CD14-positive monocyte (primary cell): ENCODE measurements around the gene AIFM1. TPM values are rescaled to one million over a fixed set of nuclear protein-coding genes. Genes with fewer than 3 reads are reported as not detected.

Experiments
- DNase-seq, 3 donors: peaks; one replicate each; pipeline ENCODE4 v3.0.0-alpha.2; 2011 to 2022
- H2AFZ ChIP-seq: 2 replicates; pipeline ENCODE4 v1.6.0; 2012; ENCODE audit warnings: mild to moderate bottlenecking, low read depth, low read length, inconsistent platforms; ENCODE audit not compliant: insufficient read depth, poor library complexity, severe bottlenecking
- H3K27ac ChIP-seq, 2 donors: 1 replicate in 1 of 2; 2 replicates in 1 of 2; pipeline ENCODE4 v1.5.1; 2012 to 2013; ENCODE audit warnings: low read length in 2 of 2, control low read depth in 1 of 2, inconsistent platforms in 1 of 2, low read depth in 1 of 2, mild to moderate bottlenecking in 1 of 2
- H3K27me3 ChIP-seq, 2 donors: one replicate each; pipeline versions ENCODE4 v1.6.0 to v1.6.1; 2011 to 2013; ENCODE audit warnings: low read length in 2 of 2; ENCODE audit not compliant: control insufficient read depth in 2 of 2, insufficient read depth in 2 of 2
- H3K36me3 ChIP-seq, 2 donors: replicated peaks in 1 of 2; 1 replicate in 1 of 2; 2 replicates in 1 of 2; pipeline versions ENCODE4 v1.5.1 to v1.6.1; 2012 to 2013; ENCODE audit warnings: low read length in 2 of 2, control low read depth in 1 of 2, inconsistent platforms in 1 of 2, mild to moderate bottlenecking in 1 of 2; ENCODE audit not compliant: insufficient read depth in 2 of 2, control insufficient read depth in 1 of 2
- H3K4me1 ChIP-seq, 2 donors: 1 replicate in 1 of 2; 2 replicates in 1 of 2; pipeline versions ENCODE4 v1.5.1 to v1.6.1; 2012 to 2013; ENCODE audit warnings: low read length in 2 of 2, control low read depth in 1 of 2, inconsistent platforms in 1 of 2, mild to moderate bottlenecking in 1 of 2, moderate library complexity in 1 of 2; ENCODE audit not compliant: insufficient read depth in 2 of 2, control insufficient read depth in 1 of 2
- H3K4me2 ChIP-seq: replicated peaks from 2 replicates; pipeline ENCODE3; 2012; ENCODE audit warnings: low read length, moderate library complexity, mild to moderate bottlenecking; ENCODE audit not compliant: poor library complexity, severe bottlenecking; ENCODE audit errors: extremely low read depth
- H3K4me3 ChIP-seq, 3 experiments: fragments of 200-600 bp in 1 of 3; sonication (generic) in 1 of 3; replicated peaks in 1 of 3; 1 replicate in 2 of 3; 2 replicates in 1 of 3; pipeline ENCODE4 v1.5.1; 2011 to 2013; ENCODE audit warnings: low read length in 3 of 3, mild to moderate bottlenecking in 3 of 3, control low read depth in 2 of 3, low read depth in 2 of 3, inconsistent platforms in 1 of 3, moderate library complexity in 1 of 3
- H3K79me2 ChIP-seq: 2 replicates; pipeline ENCODE4 v1.6.0; 2012; ENCODE audit warnings: mild to moderate bottlenecking, control low read depth, inconsistent platforms, low read length, moderate library complexity; ENCODE audit not compliant: insufficient read depth
- H3K9ac ChIP-seq: 2 replicates; pipeline ENCODE4 v1.6.0; 2017; ENCODE audit warnings: low read length, mild to moderate bottlenecking; ENCODE audit not compliant: insufficient read depth, poor library complexity, severe bottlenecking
- H3K9me3 ChIP-seq, 2 donors: replicated peaks in 1 of 2; 1 replicate in 1 of 2; 2 replicates in 1 of 2; pipeline versions ENCODE4 v1.5.1 to v1.6.1; 2012 to 2013; ENCODE audit warnings: low read length in 2 of 2, control low read depth in 1 of 2; ENCODE audit not compliant: control insufficient read depth in 1 of 2, insufficient read depth in 1 of 2
- H4K20me1 ChIP-seq: 2 replicates; pipeline ENCODE4 v1.6.0; 2012; ENCODE audit warnings: mild to moderate bottlenecking, low read length, control low read depth, moderate library complexity; ENCODE audit not compliant: insufficient read depth
- H3K27ac Mint-ChIP-seq, 7 donors: one replicate each; pipeline ENCODE4 v1.8.0; 2020; ENCODE audit warnings: mild to moderate bottlenecking in 7 of 7, mixed read lengths in 7 of 7, moderate library complexity in 6 of 7, inconsistent platforms in 2 of 7
- H3K27me3 Mint-ChIP-seq, 3 donors: one replicate each; pipeline ENCODE4 v1.8.0; 2021 to 2022; ENCODE audit warnings: low read depth in 3 of 3, mild to moderate bottlenecking in 3 of 3, mixed read lengths in 3 of 3, moderate library complexity in 3 of 3, inconsistent platforms in 1 of 3
- H3K36me3 Mint-ChIP-seq, 2 donors: one replicate each; pipeline ENCODE4 v1.8.0; 2020; ENCODE audit warnings: mixed read lengths in 2 of 2, inconsistent platforms in 1 of 2, mild to moderate bottlenecking in 1 of 2
- H3K4me1 Mint-ChIP-seq: one replicate; pipeline ENCODE4 v1.8.0; 2020; ENCODE audit warnings: mild to moderate bottlenecking, mixed read lengths
- H3K4me3 Mint-ChIP-seq, 2 donors: one replicate each; pipeline ENCODE4 v1.8.0; 2020; ENCODE audit warnings: mild to moderate bottlenecking in 2 of 2, mixed read lengths in 2 of 2, moderate library complexity in 1 of 2
- H3K9me3 Mint-ChIP-seq, 7 donors: one replicate each; pipeline ENCODE4 v1.8.0; 2020 to 2022; ENCODE audit warnings: mixed read lengths in 7 of 7, mild to moderate bottlenecking in 6 of 7, moderate library complexity in 6 of 7, inconsistent platforms in 2 of 7
- WGBS: methylation state at CpG from one replicate; pipeline ENCODE4 v1.1.5; 2013; ENCODE audit warnings: missing lambda C conversion rate; ENCODE audit not compliant: insufficient coverage; 5-methylcytosine and 5-hydroxymethylcytosine counted together
- intact Hi-C, 2 donors: fragments of 100-400 bp; cut with micrococcal nuclease; formaldehyde crosslinking; loops; one replicate each; pipeline versions ENCODE4 v1.15.0 to v1.15.1; 2023
- polyA minus RNA-seq: library from RNA; depleted of rRNA, polyadenylated mRNA; stranded (reverse); fragments of >200 nt; gene quantifications from 2 replicates; pipeline ENCODE4 v1.2.3, GENCODE V29; 2012
- polyA plus RNA-seq, 3 donors: library from polyadenylated mRNA; depleted of rRNA in 1 of 3; unstranded in 2 of 3; stranded (reverse) in 1 of 3; fragments of 300-500 nt in 2 of 3; fragments of >200 nt in 1 of 3; fragmentation: Illumina TruSeq in 2 of 3; gene quantifications; 1 replicate in 2 of 3; 2 replicates in 1 of 3; pipeline ENCODE4 v1.2.3, GENCODE V29; 2012 to 2021
- total RNA-seq, 12 experiments: library from RNA in 1 of 12; stranded (reverse) in 1 of 12; fragments of 120-200 nt in 1 of 12; gene quantifications; one replicate each; pipeline ENCODE4 v1.2.4 and lab custom pipeline; 2013 to 2026; ENCODE audit warnings: mixed read lengths in 6 of 12, inconsistent platforms in 1 of 12
- TF ChIP-seq, protein P1 (sequence below): fragments of 200-600 bp; IDR thresholded peaks from one replicate; pipeline ENCODE4 v1.8.0; 2022; ENCODE audit warnings: antibody characterized with exemption, mild to moderate bottlenecking

The AIFM1 gene
- total RNA-seq (2013) = 14.4 TPM
- polyA plus RNA-seq = 10 to 100 TPM; 15.1 to 19.1 (median 18.6) TPM
- polyA minus RNA-seq = 7.1 and 10.7 TPM in 2 replicates
- total RNA-seq (lab: John Stamatoyannopoulos, UW) = 5.8 to 17.5 (median 11.7) reads per million in 11 experiments

DNA sequence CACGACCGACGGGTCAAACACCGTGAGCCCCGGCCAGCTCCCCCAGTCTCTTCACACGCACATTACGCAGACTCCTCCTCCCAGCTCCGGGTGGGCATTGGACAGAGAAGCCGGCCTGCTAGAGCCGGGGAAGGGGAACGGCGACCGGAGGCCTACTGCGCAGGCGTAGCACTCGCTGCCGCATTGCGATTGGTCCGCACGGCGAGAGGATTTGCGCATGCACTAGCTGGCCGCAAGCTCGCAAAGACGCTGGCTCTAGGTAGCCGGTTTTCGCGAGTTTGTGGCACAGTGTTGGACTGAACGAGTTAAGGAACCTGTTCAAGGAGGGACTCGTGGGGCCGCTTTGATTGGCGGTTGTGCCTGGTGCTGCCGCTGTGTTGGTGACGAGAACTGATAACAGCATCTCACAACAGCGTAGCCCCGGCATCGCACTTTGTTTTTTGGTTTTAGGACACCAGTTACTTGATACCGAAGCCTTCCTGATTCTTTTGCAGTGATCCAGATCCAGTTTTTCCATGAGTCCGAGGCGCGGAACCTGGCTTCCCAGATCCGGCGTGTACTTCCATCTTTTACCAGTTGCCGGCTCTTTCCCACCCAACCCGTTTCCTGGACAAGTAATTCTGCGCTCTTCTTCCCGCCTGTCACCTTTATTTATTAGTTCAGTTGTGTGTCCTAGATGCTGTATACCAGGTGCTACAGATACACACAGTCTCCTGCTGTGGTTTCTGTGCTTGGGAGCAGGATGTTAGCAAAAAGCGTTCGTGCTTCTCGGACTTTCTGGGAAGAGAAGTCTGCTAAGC lies at the start of gene AIFM1:
TSS of gene AIFM1 (minus strand) at position 139 of the 800 bp plus-strand sequence. CDS start 185 bp downstream, outside the sequence.
- TF ChIP-seq, protein P1, sequence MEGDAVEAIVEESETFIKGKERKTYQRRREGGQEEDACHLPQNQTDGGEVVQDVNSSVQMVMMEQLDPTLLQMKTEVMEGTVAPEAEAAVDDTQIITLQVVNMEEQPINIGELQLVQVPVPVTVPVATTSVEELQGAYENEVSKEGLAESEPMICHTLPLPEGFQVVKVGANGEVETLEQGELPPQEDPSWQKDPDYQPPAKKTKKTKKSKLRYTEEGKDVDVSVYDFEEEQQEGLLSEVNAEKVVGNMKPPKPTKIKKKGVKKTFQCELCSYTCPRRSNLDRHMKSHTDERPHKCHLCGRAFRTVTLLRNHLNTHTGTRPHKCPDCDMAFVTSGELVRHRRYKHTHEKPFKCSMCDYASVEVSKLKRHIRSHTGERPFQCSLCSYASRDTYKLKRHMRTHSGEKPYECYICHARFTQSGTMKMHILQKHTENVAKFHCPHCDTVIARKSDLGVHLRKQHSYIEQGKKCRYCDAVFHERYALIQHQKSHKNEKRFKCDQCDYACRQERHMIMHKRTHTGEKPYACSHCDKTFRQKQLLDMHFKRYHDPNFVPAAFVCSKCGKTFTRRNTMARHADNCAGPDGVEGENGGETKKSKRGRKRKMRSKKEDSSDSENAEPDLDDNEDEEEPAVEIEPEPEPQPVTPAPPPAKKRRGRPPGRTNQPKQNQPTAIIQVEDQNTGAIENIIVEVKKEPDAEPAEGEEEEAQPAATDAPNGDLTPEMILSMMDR = no peak
- H3K27me3 ChIP-seq = no peaks in the 10 kb centered on the region
- peak; percentile 92 to 95 (median 93) for DNase-seq
- no peaks in the 10 kb centered on the region for H3K36me3 ChIP-seq
- peaks cover 18 to 23% of the 10 kb centered on the region in 2 donors for H3K4me1 ChIP-seq
- Mint-ChIP-seq H3K36me3 (peaks cover 0 to 9% of the 10 kb centered on the region in 2 donors), H3K27ac (peak within 1 kb of the TSS; percentile 90 to 96 (median 95)), H3K9me3 (peaks cover 0 to 3% (median 0%) of the 10 kb centered on the region in 7 donors), H3K4me1 (peaks cover 18% of the 10 kb centered on the region), H3K4me3 (peak within 1 kb of the TSS; percentile 91 to 93), H3K27me3 (peaks cover 0 to 9% (median 0%) of the 10 kb centered on the region in 3 donors)
- peak within 1 kb of the TSS; percentile 92 to 94 for H3K27ac ChIP-seq
- 0% methylated on average over 10 of the region's 50 CpGs for WGBS
- peaks cover 34% of the 10 kb centered on the region for H3K79me2 ChIP-seq
- H3K9ac ChIP-seq = peak within 1 kb of the TSS; percentile 83
- H2AFZ ChIP-seq = peak within 1 kb of the TSS; percentile 46
- peak within 1 kb of the TSS; percentile 80 for H3K4me2 ChIP-seq
- H3K9me3 ChIP-seq = no peaks in the 10 kb centered on the region
- no peaks in the 10 kb centered on the region for H4K20me1 ChIP-seq
- intact Hi-C loops = loop anchor here in 1 of 2 donors (5.0 kb wide), 1 partner anchor 84 kb away; no protein-coding TSS in a partner anchor
- peak within 1 kb of the TSS; percentile 72 to 79 (median 74) for H3K4me3 ChIP-seq

DNA sequence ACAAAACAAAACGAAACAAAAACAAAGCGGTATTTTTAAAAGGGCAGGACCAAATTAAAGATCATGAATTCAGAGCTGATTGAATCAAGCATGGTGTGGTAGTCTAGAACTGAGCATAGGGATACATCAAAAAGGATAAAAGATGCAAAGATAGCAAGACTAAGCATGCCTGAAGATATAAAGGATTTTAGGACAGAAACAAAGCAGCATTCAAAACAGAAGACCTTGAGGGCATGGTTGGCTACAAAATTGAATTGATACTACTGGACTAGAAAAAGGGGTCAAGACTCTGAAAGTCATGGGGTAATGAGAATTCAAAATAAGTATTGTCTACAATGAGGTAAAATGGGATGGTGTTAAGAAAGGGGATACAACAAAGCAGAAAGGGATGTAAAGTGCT lies 47.7 kb upstream of the AIFM1 start:
- TF ChIP-seq, protein P1 = no peak
- no peak for DNase-seq
- Histone ChIP-seq H3K4me2 (no peak overlapping the region), H3K4me3 (no peak overlapping the region), H3K27ac (no peak overlapping the region), H3K36me3 (peaks cover 10 to 19% of the 10 kb centered on the region in 2 donors), H2AFZ (no peak overlapping the region), H4K20me1 (no peaks in the 10 kb centered on the region), H3K79me2 (no peaks in the 10 kb centered on the region), H3K9ac (no peak overlapping the region), H3K9me3 (no peaks in the 10 kb centered on the region), H3K4me1 (no peaks in the 10 kb centered on the region), H3K27me3 (no peaks in the 10 kb centered on the region)
- H3K9me3 Mint-ChIP-seq = no peaks in the 10 kb centered on the region
- no peaks in the 10 kb centered on the region for H3K27me3 Mint-ChIP-seq
- H3K4me1 Mint-ChIP-seq = no peaks in the 10 kb centered on the region
- intact Hi-C loops = no loop called here
- no peak overlapping the region for H3K4me3 Mint-ChIP-seq
- H3K27ac Mint-ChIP-seq = peak overlapping the region in 1 of 7 donors; percentile 49
- peaks cover 21 to 36% of the 10 kb centered on the region in 2 donors for H3K36me3 Mint-ChIP-seq
- WGBS = no CpG with 5 or more reads among the region's 2 CpGs
